H9 (cell line): ENCODE results near the gene RABEP1. TPM values are rescaled to one million over a fixed set of nuclear protein-coding genes. Genes with fewer than 3 reads are reported as not detected.

Source experiments
- DNase-seq: peaks from one replicate; pipeline ENCODE4 v3.0.0-alpha.2; 2017
- H2AFZ ChIP-seq: one replicate; pipeline ENCODE4 v1.6.1; 2013; ENCODE audit warnings: mild to moderate bottlenecking, low read length, control low read depth, moderate library complexity
- H2AK5ac ChIP-seq: 2 replicates; pipeline ENCODE4 v1.6.1; 2013; ENCODE audit warnings: low read length, control low read depth, mixed read lengths; ENCODE audit not compliant: insufficient read length
- H2BK120ac ChIP-seq: one replicate; pipeline ENCODE4 v1.6.1; 2013; ENCODE audit warnings: low read depth, mild to moderate bottlenecking, low read length, control low read depth, inconsistent platforms; ENCODE audit not compliant: poor library complexity, severe bottlenecking
- H2BK12ac ChIP-seq: 2 replicates; pipeline ENCODE4 v1.6.1; 2013; ENCODE audit warnings: low read length, control low read depth, mixed read lengths, low read depth; ENCODE audit not compliant: insufficient read length
- H2BK15ac ChIP-seq: 2 replicates; pipeline ENCODE4 v1.6.1; 2013; ENCODE audit warnings: low read depth, low read length, control low read depth
- H2BK20ac ChIP-seq: one replicate; pipeline ENCODE4 v1.6.1; 2013; ENCODE audit warnings: low read depth, mild to moderate bottlenecking, low read length, control low read depth, inconsistent platforms; ENCODE audit not compliant: poor library complexity, severe bottlenecking
- H2BK5ac ChIP-seq: 2 replicates; pipeline ENCODE4 v1.6.1; 2013; ENCODE audit warnings: low read length, control low read depth, mixed read lengths; ENCODE audit not compliant: insufficient read length
- H3K14ac ChIP-seq: 2 replicates; pipeline ENCODE4 v1.6.1; 2013; ENCODE audit warnings: low read length, control low read depth; ENCODE audit not compliant: insufficient read depth
- H3K18ac ChIP-seq: 2 replicates; pipeline ENCODE4 v1.6.1; 2013; ENCODE audit warnings: low read depth, mild to moderate bottlenecking, mixed read lengths, low read length, control low read depth; ENCODE audit not compliant: insufficient read length
- H3K23ac ChIP-seq: 2 replicates; pipeline ENCODE4 v1.6.1; 2013; ENCODE audit warnings: low read length, control low read depth, mixed read lengths, low read depth; ENCODE audit not compliant: insufficient read length
- H3K23me2 ChIP-seq: 2 replicates; pipeline ENCODE4 v1.6.1; 2013; ENCODE audit warnings: low read depth, mild to moderate bottlenecking, mixed read lengths, low read length, control low read depth; ENCODE audit not compliant: insufficient read length, poor library complexity, severe bottlenecking
- H3K27ac ChIP-seq: 2 replicates; pipeline ENCODE4 v1.5.1; 2013; ENCODE audit warnings: low read length, control low read depth, mixed read lengths, low read depth; ENCODE audit not compliant: insufficient read length
- H3K27me3 ChIP-seq: 2 replicates; pipeline ENCODE4 v1.6.1; 2013; ENCODE audit warnings: low read length, control low read depth, inconsistent platforms; ENCODE audit not compliant: insufficient read depth
- H3K4ac ChIP-seq: 2 replicates; pipeline ENCODE4 v1.6.1; 2013; ENCODE audit warnings: low read depth, mild to moderate bottlenecking, control low read depth, inconsistent platforms, low read length, moderate library complexity
- H3K4me1 ChIP-seq: 2 replicates; pipeline ENCODE4 v1.6.1; 2013; ENCODE audit warnings: low read length, control low read depth, inconsistent platforms; ENCODE audit not compliant: insufficient read depth
- H3K4me2 ChIP-seq: 2 replicates; pipeline ENCODE4 v1.6.1; 2013; ENCODE audit warnings: low read length, control low read depth, mixed read lengths; ENCODE audit not compliant: insufficient read length, insufficient read depth
- H3K56ac ChIP-seq: 2 replicates; pipeline ENCODE4 v1.6.1; 2013; ENCODE audit warnings: low read depth, mild to moderate bottlenecking, mixed read lengths, low read length, control low read depth; ENCODE audit not compliant: insufficient read length
- H3K79me1 ChIP-seq: 2 replicates; pipeline ENCODE4 v1.6.1; 2013; ENCODE audit warnings: low read depth, mild to moderate bottlenecking, moderate library complexity, low read length, control low read depth, inconsistent platforms; ENCODE audit not compliant: insufficient read depth, poor library complexity, severe bottlenecking
- H3K79me2 ChIP-seq: 2 replicates; pipeline ENCODE4 v1.6.1; 2013; ENCODE audit warnings: low read length, control low read depth, inconsistent platforms; ENCODE audit not compliant: insufficient read depth
- H3K9ac ChIP-seq: 2 replicates; pipeline ENCODE4 v1.6.1; 2013; ENCODE audit warnings: low read length, control low read depth, mixed read lengths; ENCODE audit not compliant: insufficient read length; ENCODE audit errors: extremely low read depth
- H3K9me3 ChIP-seq: one replicate; pipeline ENCODE4 v1.6.1; 2013; ENCODE audit warnings: low read depth, low read length, inconsistent platforms; ENCODE audit not compliant: control insufficient read depth
- H3T11ph ChIP-seq: one replicate; pipeline ENCODE4 v1.6.1; 2013; ENCODE audit warnings: mild to moderate bottlenecking, low read length, control low read depth, inconsistent platforms
- H4K20me1 ChIP-seq: one replicate; pipeline ENCODE4 v1.6.1; 2013; ENCODE audit not compliant: control insufficient read depth, insufficient read length, insufficient read depth
- H4K5ac ChIP-seq: 2 replicates; pipeline ENCODE4 v1.6.1; 2013; ENCODE audit warnings: low read depth, mild to moderate bottlenecking, mixed read lengths, low read length, control low read depth; ENCODE audit not compliant: insufficient read length
- H4K8ac ChIP-seq: replicated peaks from 2 replicates; pipeline ENCODE4 v1.6.1; 2013; ENCODE audit warnings: low read length, control low read depth, mixed read lengths, low read depth; ENCODE audit not compliant: insufficient read length
- H4K91ac ChIP-seq: 2 replicates; pipeline ENCODE4 v1.6.1; 2013; ENCODE audit warnings: low read depth, mild to moderate bottlenecking, moderate library complexity, mixed read lengths, low read length, control low read depth; ENCODE audit not compliant: insufficient read length
- H3K27ac Mint-ChIP-seq, 3 experiments: 2 replicates in 2 of 3; 3 replicates in 1 of 3; pipeline ENCODE4 v1.8.0; 2020 to 2021; ENCODE audit warnings: mixed read lengths in 3 of 3, mild to moderate bottlenecking in 1 of 3, moderate library complexity in 1 of 3
- H3K27me3 Mint-ChIP-seq: 2 replicates; pipeline ENCODE4 v1.8.0; 2021; ENCODE audit warnings: low read depth, mild to moderate bottlenecking, moderate library complexity, mixed read lengths
- H3K36me3 Mint-ChIP-seq, 3 experiments: 2 replicates in 2 of 3; 3 replicates in 1 of 3; pipeline ENCODE4 v1.8.0; 2020 to 2021; ENCODE audit warnings: low read depth in 3 of 3, mixed read lengths in 3 of 3; ENCODE audit not compliant: insufficient read depth in 1 of 3
- H3K4me1 Mint-ChIP-seq, 2 experiments: 2 replicates each; pipeline ENCODE4 v1.8.0; 2020; ENCODE audit warnings: mixed read lengths in 2 of 2
- H3K4me3 Mint-ChIP-seq, 2 experiments: 2 replicates in 1 of 2; 3 replicates in 1 of 2; pipeline ENCODE4 v1.8.0; 2020 to 2021; ENCODE audit warnings: mild to moderate bottlenecking in 2 of 2, mixed read lengths in 2 of 2, moderate library complexity in 1 of 2
- H3K9me3 Mint-ChIP-seq, 2 experiments: 2 replicates in 1 of 2; 3 replicates in 1 of 2; pipeline ENCODE4 v1.8.0; 2020; ENCODE audit warnings: mild to moderate bottlenecking in 2 of 2, mixed read lengths in 2 of 2, moderate library complexity in 1 of 2
- WGBS: extraction: QIAGEN DNeasy Blood & Tissue Kit; methylation state at CpG from one replicate; pipeline ENCODE4 v1.1.7; 2013; ENCODE audit warnings: missing lambda C conversion rate, low lambda C conversion rate, mixed read lengths; ENCODE audit not compliant: insufficient read length; ENCODE audit errors: extremely low coverage; 5-methylcytosine and 5-hydroxymethylcytosine counted together
- total RNA-seq: library from RNA; stranded (reverse); gene quantifications from 2 replicates; pipeline ENCODE4 v1.2.1, GENCODE V29; 2021
- TF ChIP-seq, protein P1 (sequence below): fragments of 200-600 bp; sonication (generic); conservative IDR thresholded peaks from 3 replicates; pipeline ENCODE4 v1.8.0; 2021; ENCODE audit warnings: antibody characterized with exemption, mild to moderate bottlenecking

Gene RABEP1
- total RNA-seq, 1 experiment from 2014 or later, result 46.9 TPM

DNA sequence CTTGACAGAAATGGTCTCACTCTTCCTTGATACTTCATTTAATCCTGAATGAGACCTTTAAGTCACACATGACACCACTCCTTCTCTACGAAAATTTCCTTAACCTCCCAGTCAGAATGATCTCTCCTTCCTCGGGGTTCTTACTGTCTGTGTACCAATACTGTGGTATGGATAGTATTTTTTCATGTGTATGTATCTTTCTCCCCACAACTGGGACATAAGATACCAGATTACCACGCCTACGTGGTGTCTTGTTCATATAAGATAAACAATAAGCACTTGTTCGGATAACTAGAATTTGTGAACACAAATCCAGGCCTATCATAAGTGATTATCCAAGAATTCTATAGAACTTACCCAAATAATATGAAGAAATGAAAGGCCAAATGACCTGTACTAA, 126.1 kb downstream of the RABEP1 start:
- no peak overlapping the region for H3K9ac ChIP-seq
- H3K27ac Mint-ChIP-seq, result no peak overlapping the region
- DNase-seq, result no peak
- H2AK5ac ChIP-seq, result no peak overlapping the region
- H3K36me3 Mint-ChIP-seq, result peaks cover 31 to 49% (median 32%) of the 10 kb centered on the region in 3 experiments; a peak in 6 of 7 replicates
- no peaks in the 10 kb centered on the region for H3K4me1 Mint-ChIP-seq
- H4K5ac ChIP-seq, result no peak overlapping the region
- H3K79me1 ChIP-seq, result peaks cover 2% of the 10 kb centered on the region
- no peak overlapping the region for H3K14ac ChIP-seq
- H3K27me3 ChIP-seq, result no peaks in the 10 kb centered on the region
- no peak overlapping the region for H3K56ac ChIP-seq
- H4K91ac ChIP-seq, result no peak overlapping the region
- H3K4me2 ChIP-seq, result no peak overlapping the region
- no peaks in the 10 kb centered on the region for H3K9me3 ChIP-seq
- H3K23ac ChIP-seq, result no peak overlapping the region
- no peaks in the 10 kb centered on the region for H3K27me3 Mint-ChIP-seq
- no peaks in the 10 kb centered on the region for H4K20me1 ChIP-seq
- WGBS, result no CpG with 5 or more reads among the region's 5 CpGs
- H3K18ac ChIP-seq, result no peak overlapping the region
- H2BK5ac ChIP-seq, result no peak overlapping the region
- H2AFZ ChIP-seq, result no peak overlapping the region
- no peaks in the 10 kb centered on the region; the same call in 1 of the 2 replicates for H3K79me2 ChIP-seq
- no peak overlapping the region for H3K4me3 Mint-ChIP-seq
- no peaks in the 10 kb centered on the region; the same call in 1 of the 2 replicates for H3K4me1 ChIP-seq
- no peak overlapping the region for H3K4ac ChIP-seq
- H4K8ac ChIP-seq, result no peak overlapping the region
- H2BK20ac ChIP-seq, result no peak overlapping the region
- no peak overlapping the region for H3T11ph ChIP-seq
- no peak overlapping the region for H2BK15ac ChIP-seq
- no peak overlapping the region for H3K27ac ChIP-seq
- no peak overlapping the region for H2BK12ac ChIP-seq
- no peaks in the 10 kb centered on the region for H3K9me3 Mint-ChIP-seq
- no peaks in the 10 kb centered on the region for H3K23me2 ChIP-seq
- no peak overlapping the region for H2BK120ac ChIP-seq
- TF ChIP-seq, protein P1, sequence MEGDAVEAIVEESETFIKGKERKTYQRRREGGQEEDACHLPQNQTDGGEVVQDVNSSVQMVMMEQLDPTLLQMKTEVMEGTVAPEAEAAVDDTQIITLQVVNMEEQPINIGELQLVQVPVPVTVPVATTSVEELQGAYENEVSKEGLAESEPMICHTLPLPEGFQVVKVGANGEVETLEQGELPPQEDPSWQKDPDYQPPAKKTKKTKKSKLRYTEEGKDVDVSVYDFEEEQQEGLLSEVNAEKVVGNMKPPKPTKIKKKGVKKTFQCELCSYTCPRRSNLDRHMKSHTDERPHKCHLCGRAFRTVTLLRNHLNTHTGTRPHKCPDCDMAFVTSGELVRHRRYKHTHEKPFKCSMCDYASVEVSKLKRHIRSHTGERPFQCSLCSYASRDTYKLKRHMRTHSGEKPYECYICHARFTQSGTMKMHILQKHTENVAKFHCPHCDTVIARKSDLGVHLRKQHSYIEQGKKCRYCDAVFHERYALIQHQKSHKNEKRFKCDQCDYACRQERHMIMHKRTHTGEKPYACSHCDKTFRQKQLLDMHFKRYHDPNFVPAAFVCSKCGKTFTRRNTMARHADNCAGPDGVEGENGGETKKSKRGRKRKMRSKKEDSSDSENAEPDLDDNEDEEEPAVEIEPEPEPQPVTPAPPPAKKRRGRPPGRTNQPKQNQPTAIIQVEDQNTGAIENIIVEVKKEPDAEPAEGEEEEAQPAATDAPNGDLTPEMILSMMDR, result no peak
